ENCODE data around the gene FLNB.

DNA sequence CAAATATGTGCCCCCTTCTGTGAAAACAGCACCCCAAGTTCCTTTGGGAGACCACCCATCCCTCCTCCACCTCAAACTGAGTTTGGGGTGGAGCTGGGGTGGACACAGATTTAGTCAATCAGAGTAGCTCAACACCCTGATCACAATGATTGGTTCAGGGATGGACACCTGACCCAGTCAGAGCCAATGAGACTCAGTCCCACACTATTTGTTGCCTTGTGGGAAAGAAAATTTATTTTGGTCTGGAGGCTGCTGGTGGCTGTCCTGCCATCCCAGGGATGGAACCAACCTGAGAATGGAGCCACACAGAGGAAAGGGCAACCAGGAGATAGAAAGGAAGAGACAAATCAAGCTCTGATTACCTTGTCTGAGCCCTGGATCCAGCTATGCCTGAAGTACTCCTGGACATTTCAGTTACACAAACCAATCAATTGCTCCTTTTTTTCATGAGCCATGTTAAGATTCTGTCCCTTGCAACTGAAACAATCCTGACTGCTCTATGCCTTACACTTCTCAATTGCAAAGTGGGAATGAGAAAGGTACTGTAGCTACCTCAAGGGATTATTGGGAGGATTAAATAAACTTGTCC is 192.0 kb downstream of the FLNB start:
- TF ChIP-seq PAX5 (IDR thresholded peaks at IDR 0.05; ENCODE audit: borderline replicate concordance, low read depth, low read length) = no peak
- TF ChIP-seq, protein P1, sequence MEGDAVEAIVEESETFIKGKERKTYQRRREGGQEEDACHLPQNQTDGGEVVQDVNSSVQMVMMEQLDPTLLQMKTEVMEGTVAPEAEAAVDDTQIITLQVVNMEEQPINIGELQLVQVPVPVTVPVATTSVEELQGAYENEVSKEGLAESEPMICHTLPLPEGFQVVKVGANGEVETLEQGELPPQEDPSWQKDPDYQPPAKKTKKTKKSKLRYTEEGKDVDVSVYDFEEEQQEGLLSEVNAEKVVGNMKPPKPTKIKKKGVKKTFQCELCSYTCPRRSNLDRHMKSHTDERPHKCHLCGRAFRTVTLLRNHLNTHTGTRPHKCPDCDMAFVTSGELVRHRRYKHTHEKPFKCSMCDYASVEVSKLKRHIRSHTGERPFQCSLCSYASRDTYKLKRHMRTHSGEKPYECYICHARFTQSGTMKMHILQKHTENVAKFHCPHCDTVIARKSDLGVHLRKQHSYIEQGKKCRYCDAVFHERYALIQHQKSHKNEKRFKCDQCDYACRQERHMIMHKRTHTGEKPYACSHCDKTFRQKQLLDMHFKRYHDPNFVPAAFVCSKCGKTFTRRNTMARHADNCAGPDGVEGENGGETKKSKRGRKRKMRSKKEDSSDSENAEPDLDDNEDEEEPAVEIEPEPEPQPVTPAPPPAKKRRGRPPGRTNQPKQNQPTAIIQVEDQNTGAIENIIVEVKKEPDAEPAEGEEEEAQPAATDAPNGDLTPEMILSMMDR (IDR thresholded peaks at IDR 0.05 in 2 of 3, conservative IDR thresholded peaks at IDR 0.05 in 1 of 3; ENCODE audit: control insufficient read depth in 2 of 3, extremely low read depth in 1 of 3, insufficient read depth in 1 of 3, low read depth in 3 of 3, low read length in 3 of 3) = no peak
- TF ChIP-seq NFYB (IDR thresholded peaks at IDR 0.05; ENCODE audit: insufficient read depth, low read depth, low read length) = peak; percentile 92
- TF ChIP-seq BRCA1 (IDR thresholded peaks at IDR 0.05; ENCODE audit: low read depth, low read length) = no peak
- TF ChIP-seq, protein P2, sequence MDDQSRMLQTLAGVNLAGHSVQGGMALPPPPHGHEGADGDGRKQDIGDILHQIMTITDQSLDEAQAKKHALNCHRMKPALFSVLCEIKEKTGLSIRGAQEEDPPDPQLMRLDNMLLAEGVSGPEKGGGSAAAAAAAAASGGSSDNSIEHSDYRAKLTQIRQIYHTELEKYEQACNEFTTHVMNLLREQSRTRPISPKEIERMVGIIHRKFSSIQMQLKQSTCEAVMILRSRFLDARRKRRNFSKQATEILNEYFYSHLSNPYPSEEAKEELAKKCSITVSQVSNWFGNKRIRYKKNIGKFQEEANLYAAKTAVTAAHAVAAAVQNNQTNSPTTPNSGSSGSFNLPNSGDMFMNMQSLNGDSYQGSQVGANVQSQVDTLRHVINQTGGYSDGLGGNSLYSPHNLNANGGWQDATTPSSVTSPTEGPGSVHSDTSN (IDR thresholded peaks at IDR 0.05; ENCODE audit: insufficient replicate concordance, low read depth, low read length) = no peak
- no peak for TF ChIP-seq SRF (IDR thresholded peaks at IDR 0.05; ENCODE audit: low read depth in 2 of 2, low read length in 2 of 2)
- TF ChIP-seq, protein P3, sequence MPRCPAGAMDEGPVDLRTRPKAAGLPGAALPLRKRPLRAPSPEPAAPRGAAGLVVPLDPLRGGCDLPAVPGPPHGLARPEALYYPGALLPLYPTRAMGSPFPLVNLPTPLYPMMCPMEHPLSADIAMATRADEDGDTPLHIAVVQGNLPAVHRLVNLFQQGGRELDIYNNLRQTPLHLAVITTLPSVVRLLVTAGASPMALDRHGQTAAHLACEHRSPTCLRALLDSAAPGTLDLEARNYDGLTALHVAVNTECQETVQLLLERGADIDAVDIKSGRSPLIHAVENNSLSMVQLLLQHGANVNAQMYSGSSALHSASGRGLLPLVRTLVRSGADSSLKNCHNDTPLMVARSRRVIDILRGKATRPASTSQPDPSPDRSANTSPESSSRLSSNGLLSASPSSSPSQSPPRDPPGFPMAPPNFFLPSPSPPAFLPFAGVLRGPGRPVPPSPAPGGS (IDR thresholded peaks at IDR 0.05; ENCODE audit: borderline replicate concordance, insufficient read depth, low read depth, low read length, poor library complexity, severe bottlenecking) = no peak
- TF ChIP-seq, protein P4, sequence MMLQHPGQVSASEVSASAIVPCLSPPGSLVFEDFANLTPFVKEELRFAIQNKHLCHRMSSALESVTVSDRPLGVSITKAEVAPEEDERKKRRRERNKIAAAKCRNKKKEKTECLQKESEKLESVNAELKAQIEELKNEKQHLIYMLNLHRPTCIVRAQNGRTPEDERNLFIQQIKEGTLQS (IDR thresholded peaks at IDR 0.05; ENCODE audit: borderline replicate concordance, extremely low read depth, low read depth, low read length) = no peak
- TF ChIP-seq NBN (IDR thresholded peaks at IDR 0.05) = no peak
- no peak for TF ChIP-seq YY1 (IDR thresholded peaks at IDR 0.05; ENCODE audit: low read depth, low read length)
- no peak for TF ChIP-seq CHD4 (IDR thresholded peaks at IDR 0.05)

All from GM12878 (cell line).